Adipose tissue (tissue), 3 donors: ENCODE data around the gene SUB1. TPM values are rescaled to one million over a fixed set of nuclear protein-coding genes. Genes with fewer than 3 reads are reported as not detected.
"Not testable (repeated sequence)": the region's sequence is repeated elsewhere in the genome, so short reads cannot be mapped to it uniquely, and the experiment has no call there.

Experiments
- H3K27ac ChIP-seq: one replicate; pipeline ENCODE4 v1.5.1; 2013; ENCODE audit warnings: low read depth, low read length
- WGBS, 3 donors: extraction: QIAGEN DNeasy Blood & Tissue Kit; methylation state at CpG; one replicate each; pipeline ENCODE4 v1.1.7; 2013; 5-methylcytosine and 5-hydroxymethylcytosine counted together
- polyA plus RNA-seq, 3 donors: library from polyadenylated mRNA; stranded (reverse); fragments of 200-250 nt; gene quantifications; one replicate each; pipeline ENCODE4 v1.2.3, GENCODE V29; 2013
- donor health status: healthy with polysubstance abuse.
- donor health status: Bipolar disorder and iron deficiency.
- donor health status: healthy.

SUB1 gene
- 100 to 1,000 TPM in 2 of 3 donors, 10 to 100 TPM in 1; 68.6 to 237 (median 225) TPM for polyA plus RNA-seq

DNA sequence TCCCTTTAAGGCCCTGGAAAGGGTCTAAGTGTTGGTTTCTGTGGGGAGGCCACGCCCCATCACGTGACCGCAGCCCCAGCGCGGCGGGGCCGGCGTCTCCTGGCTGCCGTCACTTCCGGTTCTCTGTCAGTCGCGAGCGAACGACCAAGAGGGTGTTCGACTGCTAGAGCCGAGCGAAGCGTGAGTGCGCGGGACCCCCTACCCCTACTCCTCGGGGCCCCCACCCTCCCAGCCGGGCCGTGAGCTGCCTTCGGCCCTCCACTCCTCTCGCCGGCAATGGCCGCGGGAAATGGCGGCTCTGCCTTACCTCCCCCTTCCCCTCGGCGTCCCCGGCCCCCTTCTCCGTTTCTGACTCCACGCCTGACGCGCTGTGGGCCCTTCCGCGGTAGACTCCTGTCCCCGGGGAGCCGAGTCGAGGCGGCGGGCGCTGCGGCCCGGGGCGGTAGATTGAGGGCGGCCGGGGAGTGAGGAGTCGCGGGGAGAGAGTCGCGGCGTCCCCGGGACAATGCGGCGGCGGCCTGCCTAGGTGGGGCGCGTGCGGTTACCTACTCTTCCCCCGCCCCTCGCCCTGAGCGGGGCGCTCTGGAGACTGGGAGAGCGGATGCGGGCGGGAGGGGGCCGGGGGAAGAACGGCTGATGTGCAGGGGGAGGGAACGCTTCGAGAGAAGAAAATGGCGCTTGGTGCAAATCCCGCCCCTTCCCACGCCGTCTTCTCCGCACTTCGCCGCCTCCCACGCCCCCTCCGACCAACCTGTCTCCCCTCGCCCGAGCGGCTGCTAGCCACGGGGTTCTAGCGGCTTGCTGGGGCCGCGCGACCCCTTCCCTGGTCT, at the start of gene SUB1:
Gene SUB1, plus strand, starts transcription at position 112 of the 830 bp plus-strand sequence. CDS start 2,956 bp downstream, outside the sequence.
- peak within 1 kb of the TSS; percentile 97 for H3K27ac ChIP-seq
- WGBS, 3 donors: 0 to 1% (median 1%) methylated on average over 58 to 89 of the region's 89 CpGs

DNA sequence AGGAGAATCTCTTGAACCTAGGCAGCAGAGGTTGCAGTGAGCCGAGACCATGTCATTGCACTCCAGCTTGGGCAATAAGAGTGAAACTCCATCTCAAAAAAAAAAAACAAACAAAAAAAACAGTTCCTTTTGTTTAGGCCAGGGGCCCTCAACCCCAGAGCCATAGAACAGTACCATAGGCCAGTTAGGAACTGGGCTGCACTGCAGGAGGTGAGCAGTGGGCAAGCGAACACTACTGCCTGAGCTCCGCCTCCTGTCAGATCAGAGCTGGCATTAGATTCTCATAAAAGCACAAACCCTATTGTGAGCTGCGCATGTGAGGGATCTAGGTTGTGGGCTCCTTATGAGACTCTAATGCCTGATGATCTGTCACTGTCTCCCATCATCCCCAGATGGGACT, 49.1 kb upstream of the SUB1 start:
- WGBS, 3 donors: 88 to 96% (median 90%) methylated on average over 4 of the region's 4 CpGs
- no peak overlapping the region for H3K27ac ChIP-seq

DNA sequence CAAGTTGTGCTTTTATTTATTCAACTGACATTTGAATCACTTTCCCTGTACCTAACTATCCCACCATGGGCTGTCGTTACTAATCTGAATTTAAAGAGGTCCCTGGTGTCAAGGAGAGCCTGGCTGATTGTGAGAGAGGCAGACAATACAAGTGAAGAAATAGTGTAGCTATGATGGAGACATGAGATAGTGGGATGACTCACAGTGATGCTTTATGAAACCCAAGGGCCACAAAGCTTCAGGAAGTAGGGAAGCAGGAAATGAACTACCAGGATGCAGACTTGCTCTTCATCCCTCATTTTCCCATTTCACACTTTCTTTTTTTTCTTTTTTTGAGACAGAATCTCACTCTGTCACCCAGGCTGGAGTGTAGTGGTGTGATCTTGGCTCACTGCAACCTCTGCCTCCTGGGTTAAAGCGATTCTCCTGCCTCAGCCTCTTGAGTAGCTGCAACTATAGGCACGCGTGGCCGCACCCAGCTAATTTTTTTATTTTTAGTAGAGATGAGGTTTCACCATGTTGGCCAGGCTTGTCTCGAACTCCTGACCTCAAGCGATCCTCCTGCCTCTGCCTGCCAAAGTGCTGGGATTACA, 47.8 kb upstream of the SUB1 start:
- 84 to 85% (median 84%) methylated on average over 7 of the region's 7 CpGs for WGBS, 3 donors
- not testable (repeated sequence) for H3K27ac ChIP-seq

- WGBS, 3 donors: 58 to 69% (median 67%) methylated on average over 7 of the region's 7 CpGs
- no peak overlapping the region for H3K27ac ChIP-seq
Measured at GRCh38 chr5:32538031-32538547, 47.3 kb upstream of the SUB1 start.

DNA sequence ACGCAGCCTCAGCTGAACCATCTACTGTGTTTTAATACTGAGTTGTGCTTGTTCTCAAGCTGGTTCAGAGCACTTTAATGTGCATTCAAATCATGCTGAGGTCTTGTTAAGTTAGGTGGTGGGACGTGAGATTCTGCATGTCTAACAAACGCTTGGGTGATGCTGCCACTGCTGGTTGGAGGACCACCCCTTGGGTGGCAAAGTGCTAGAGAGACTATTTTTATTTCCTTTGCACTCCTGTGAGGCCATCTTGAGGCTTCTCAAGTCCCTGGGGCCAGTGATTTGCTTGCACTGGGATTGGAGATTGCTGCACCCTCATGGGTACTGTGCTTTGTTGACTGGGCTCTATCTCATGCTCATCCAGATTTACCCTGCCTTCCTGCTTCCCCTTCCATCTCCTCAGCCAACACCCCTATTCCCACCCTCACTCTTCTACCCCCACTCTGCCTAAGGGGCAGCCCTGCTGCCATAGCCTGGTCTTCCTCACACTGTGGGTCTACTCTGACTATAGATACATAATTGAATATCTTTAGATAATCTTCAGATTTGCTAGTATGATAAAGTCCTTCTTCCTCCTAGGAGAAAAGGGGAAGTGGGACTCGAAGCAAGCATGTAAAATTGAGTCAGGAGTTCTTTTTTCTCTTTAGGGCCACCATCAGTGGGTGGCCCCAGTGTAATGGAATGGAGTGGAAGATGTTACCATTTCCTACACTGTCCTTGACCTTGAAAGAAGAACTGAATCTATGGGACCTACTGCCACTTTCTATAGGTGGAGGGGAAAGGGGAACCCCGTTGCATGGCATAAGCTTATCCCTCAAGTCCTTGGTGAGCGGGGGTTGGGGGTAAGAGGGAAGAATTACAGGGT, 45.1 kb upstream of the SUB1 start:
- no peak overlapping the region for H3K27ac ChIP-seq

DNA sequence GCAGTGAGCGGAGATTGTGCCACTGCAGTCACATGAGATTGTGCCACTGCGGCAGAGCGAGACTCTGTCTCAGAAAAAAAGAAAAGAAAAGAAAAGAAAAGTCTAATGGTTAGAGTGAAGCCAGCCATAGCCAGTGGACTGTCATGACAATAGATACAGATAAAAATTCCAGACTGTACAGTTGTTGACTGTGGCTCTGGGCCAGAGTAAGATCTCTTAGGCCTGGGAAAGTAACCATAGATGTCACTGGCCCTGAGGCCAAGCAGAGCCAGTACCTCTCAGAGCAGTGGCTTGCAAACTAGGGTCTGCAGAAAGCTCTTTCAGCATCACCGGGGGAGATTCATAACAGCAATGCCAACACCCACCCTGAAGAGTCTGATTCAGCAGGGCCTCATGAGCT, 44.1 kb upstream of the SUB1 start:
- H3K27ac ChIP-seq: no peak overlapping the region
- WGBS, 3 donors: 94 to 97% (median 97%) methylated on average over 4 of the region's 4 CpGs

More for the DNA sequence above, 45.1 kb upstream of the SUB1 start:
- WGBS, 3 donors: 81 to 86% (median 85%) methylated on average over 6 of the region's 6 CpGs

- H3K27ac ChIP-seq: no peak overlapping the region
- 75 to 79% (median 78%) methylated on average over 10 of the region's 10 CpGs for WGBS, 3 donors
Measured at GRCh38 chr5:32542216-32543059, 42.9 kb upstream of the SUB1 start.

- WGBS, 3 donors: 94 to 98% (median 95%) methylated on average over 7 to 8 of the region's 8 CpGs
Measured at GRCh38 chr5:32543291-32543690, 42.1 kb upstream of the SUB1 start.

DNA sequence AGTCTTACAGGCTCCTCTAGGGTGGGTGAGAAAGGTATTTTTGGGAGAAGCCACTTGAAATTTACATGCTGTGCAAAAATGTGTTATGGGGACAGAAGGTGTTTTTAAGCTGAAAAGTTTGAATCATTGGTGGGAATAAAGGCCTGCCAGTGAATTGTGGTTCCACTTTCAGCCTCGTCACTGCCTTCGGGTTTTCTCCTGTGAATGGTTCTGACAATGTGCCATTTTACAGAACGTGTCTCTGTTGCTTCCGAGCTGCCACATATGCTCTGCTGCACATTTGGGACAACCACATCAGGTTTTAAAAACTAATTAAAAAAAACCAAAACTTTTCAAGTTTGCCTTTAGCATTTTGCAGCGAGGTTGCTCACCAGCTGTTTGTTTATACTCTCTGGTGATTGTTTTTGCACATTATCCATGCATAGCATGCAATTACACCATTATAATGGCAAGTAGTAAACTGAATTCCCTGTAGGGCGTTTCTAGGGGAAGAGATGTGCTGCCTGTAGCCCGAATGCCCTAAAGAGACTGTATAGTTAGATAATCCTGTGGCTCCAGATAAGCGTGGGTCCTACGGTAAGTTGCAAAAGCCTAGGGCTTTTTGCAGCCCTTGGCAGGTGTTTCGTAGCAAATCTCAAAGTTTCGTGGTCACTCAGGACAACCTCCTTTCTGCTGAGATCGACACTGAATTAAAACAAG, 40.1 kb upstream of the SUB1 start:
- H3K27ac ChIP-seq: no peak overlapping the region
- WGBS, 3 donors: 65 to 70% (median 68%) methylated on average over 12 of the region's 12 CpGs

More at GRCh38 chr5:32543291-32543690, 42.1 kb upstream of the SUB1 start:
- H3K27ac ChIP-seq: no peak overlapping the region

- no peak overlapping the region for H3K27ac ChIP-seq
- 61 to 72% (median 64%) methylated on average over 3 of the region's 3 CpGs for WGBS, 3 donors
Measured at GRCh38 chr5:32551194-32551593, 34.2 kb upstream of the SUB1 start.

DNA sequence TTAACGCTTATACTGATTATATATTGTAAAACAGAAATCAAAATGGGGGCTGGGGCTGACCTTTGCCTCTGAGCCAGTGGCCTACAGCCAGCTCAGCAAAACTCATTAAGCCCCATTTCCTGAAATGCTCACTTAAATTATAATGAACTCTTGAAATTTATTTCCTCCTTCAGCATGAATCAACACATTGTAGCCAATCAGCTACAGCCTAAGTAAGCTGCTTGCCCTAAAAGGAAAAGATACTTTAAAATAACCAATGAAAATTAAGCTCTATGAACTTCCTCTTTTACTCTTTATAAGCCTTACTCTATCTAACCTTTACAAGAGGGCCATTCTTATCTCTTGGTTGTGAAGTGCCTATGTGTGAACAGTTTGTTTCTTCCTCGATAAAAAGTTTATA, 33.5 kb upstream of the SUB1 start:
- WGBS, 3 donors: 88 to 92% (median 91%) methylated on average over 2 of the region's 2 CpGs
- no peak overlapping the region for H3K27ac ChIP-seq

DNA sequence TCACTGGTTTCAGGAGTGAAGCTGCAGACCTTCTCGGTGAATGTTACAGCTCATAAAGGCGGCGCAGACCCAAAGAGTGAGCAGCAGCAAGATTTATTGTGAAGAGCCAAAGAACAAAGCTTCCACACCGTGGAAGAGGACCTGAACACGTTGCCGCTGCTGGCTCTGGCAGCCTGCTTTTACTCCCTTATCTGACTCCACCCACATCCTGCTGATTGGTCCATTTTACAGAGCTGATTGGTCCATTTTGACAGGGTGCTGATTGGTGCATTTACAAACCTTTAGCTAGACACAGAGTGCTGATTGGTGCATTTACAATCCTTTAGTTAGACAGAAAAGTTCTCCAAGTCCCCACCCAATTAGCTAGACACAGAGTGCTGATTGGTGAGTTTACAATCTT, 32.9 kb upstream of the SUB1 start:
- 87 to 96% (median 95%) methylated on average over 6 of the region's 6 CpGs for WGBS, 3 donors
- H3K27ac ChIP-seq: not testable (repeated sequence)

DNA sequence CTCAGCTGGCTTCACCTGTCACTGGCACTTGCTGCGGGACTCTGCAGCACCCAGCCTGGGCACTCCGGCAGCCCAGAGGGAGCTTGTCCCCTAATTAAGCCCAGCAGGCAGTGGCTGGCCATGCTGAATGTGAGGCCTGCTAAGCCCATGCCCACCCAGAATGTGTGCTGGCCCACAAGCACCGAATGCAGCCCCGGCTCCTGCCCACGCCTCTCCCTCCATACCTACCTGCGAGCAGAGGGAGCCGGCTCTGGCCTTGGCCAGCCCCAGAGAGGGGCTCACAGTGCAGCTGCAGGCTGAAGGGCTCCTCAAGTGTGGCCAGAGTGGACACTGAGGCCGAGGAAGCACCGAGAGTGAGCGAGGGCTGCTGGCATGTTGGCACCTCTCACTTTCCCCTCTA, 32.4 kb upstream of the SUB1 start:
- H3K27ac ChIP-seq: no peak overlapping the region
- 89 to 98% (median 96%) methylated on average over 10 of the region's 10 CpGs for WGBS, 3 donors

DNA sequence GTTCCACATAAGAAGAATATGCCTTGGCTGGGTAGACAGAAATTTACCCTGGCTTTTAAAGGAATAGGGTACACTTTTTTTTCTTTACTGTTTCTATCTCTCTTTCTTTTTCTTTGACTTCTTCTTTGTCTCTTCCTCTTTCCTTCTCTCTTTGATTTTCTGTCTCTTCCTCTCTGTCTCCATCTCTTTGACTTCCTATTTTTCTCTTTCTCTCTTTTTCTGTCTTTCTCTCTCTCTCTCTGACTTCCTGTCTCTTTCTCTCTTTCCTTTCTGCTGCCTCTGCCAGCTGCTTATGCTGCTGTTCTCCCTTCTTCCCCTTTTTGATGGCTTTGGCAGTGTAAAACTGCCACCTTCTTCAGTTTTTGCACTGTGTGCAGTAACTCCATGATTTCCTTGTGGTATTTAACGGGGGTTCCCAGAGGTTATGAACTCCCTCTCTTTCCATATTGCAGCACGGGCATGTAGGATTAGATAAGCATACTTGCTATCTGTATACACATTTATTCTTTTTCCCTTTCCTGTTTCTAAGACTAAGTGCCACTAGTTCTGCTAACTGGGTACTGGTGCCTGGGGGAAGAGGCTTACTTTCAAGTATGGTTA, 31.1 kb upstream of the SUB1 start:
- not testable (repeated sequence) for H3K27ac ChIP-seq
- WGBS, 3 donors: 27 to 48% (median 42%) methylated on average over 2 of the region's 2 CpGs

GRCh38 chr5:32556543-32556942, 28.8 kb upstream of the SUB1 start:
- 72 to 86% (median 83%) methylated on average over 6 of the region's 6 CpGs for WGBS, 3 donors
- not testable (repeated sequence) for H3K27ac ChIP-seq

DNA sequence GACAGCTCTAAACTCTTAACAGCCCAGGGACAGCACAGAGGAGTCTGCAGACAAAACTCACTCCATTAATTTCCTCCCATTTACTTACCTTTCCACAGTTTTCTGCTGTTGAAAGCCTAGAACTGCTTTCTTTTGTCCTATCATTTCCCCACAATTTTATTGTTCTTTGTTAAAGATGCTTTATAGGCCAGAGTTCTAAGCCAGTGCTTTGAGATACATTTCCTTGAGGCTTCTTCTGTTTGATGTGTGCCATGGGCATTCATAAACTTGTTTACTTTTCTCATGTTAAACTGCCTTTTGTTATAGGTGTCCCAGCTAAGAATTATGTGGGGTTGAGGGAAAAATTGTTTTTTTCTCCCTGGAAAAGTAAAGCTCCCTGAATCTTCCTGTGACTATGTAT, 25.9 kb upstream of the SUB1 start:
- no peak overlapping the region for H3K27ac ChIP-seq

GRCh38 chr5:32559921-32560320, 25.4 kb upstream of the SUB1 start:
- H3K27ac ChIP-seq: no peak overlapping the region
